Astrocyte (in vitro differentiated cells and primary cell): Measurements from ENCODE around the gene BRSK1.

Source experiments
- CTCF ChIP-seq: IDR thresholded peaks from 2 replicates; pipeline ENCODE4 v1.5.1; 2011; ENCODE audit warnings: low read depth, mild to moderate bottlenecking, inconsistent platforms, low read length, moderate library complexity; ENCODE audit not compliant: insufficient read depth
- EZH2 ChIP-seq: IDR thresholded peaks from 2 replicates; pipeline ENCODE4 v1.6.1; 2012; ENCODE audit warnings: mild to moderate bottlenecking, low read length, inconsistent platforms; ENCODE audit not compliant: insufficient read depth

- TF ChIP-seq CTCF (no peak), EZH2 (no peak)
Observed at GRCh38 chr19:55346725-55347441, 63.1 kb downstream of the BRSK1 start.
